Measurements from ENCODE around the gene RIPOR3. TPM values are rescaled to one million over a fixed set of nuclear protein-coding genes. Genes with fewer than 3 reads are reported as not detected.
"Not testable (repeated sequence)": the region's sequence is repeated elsewhere in the genome, so short reads cannot be mapped to it uniquely, and the experiment has no call there.

Gene RIPOR3
- total RNA-seq, 4 donors from 2014 or later = 8.2 to 51.2 (median 20.5) TPM

DNA sequence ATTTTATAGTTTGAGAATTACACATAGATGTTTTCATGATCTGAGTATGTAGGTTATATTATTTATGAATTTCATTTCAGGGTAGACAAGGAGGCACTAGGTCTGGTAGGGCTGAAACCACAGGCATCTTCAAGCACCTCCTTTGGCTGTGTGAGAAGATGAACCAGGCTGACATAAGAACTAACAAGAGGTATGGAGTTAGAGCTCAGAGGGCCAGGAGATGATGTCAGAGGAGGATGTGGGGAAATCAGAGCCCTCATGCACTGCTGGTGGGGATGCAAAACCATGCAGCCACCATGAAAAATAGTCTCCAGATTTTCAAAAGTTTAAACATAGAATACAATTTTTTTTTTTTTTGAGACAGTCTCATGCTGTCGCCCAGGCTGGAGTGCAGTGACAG is 13.6 kb upstream of the RIPOR3 start:
- no peak for TF ChIP-seq CTCF (IDR thresholded peaks at IDR 0.05)
- no peak for TF ChIP-seq POLR2A (IDR thresholded peaks at IDR 0.05)
- Histone ChIP-seq H3K4me1 (no peaks in the 10 kb centered on the region), H3K36me3 (no peaks in the 10 kb centered on the region), H3K27me3 (no peaks in the 10 kb centered on the region), H3K9me3 (no peaks in the 10 kb centered on the region), H3K4me3 (no peak overlapping the region), H3K27ac (no peak overlapping the region)
- DNase-seq = no peak

DNA sequence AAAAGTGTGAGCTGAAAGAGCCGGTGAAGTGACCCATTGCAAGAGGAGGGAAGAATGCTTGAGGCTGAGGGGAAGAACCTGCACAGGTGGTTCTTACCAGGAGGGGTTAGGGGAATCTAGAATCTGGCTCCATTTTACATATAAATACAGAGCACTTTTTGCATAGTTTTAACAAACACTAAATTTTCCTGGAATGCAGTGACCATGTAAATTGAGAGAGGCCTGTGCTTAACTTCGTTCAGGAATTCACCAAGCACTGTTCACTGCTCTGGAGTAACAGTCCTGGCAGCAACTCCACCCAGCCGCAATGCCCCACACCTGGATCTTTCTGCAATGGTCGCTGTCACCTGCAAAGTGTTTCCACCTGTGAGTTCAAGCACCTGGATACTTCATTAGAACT is 13.2 kb upstream of the RIPOR3 start:
- H3K4me1 ChIP-seq = no peaks in the 10 kb centered on the region
- TF ChIP-seq POLR2A (IDR thresholded peaks at IDR 0.05) = no peak
- TF ChIP-seq CTCF (IDR thresholded peaks at IDR 0.05) = no peak
- H3K9me3 ChIP-seq = no peaks in the 10 kb centered on the region
- H3K4me3 ChIP-seq = no peak overlapping the region
- H3K27ac ChIP-seq = no peak overlapping the region
- H3K36me3 ChIP-seq = no peaks in the 10 kb centered on the region
- DNase-seq = no peak
- H3K27me3 ChIP-seq = no peaks in the 10 kb centered on the region

- not testable (repeated sequence) for H3K36me3 ChIP-seq, H3K4me1 ChIP-seq, H3K4me3 ChIP-seq, H3K9me3 ChIP-seq, DNase-seq, H3K27ac ChIP-seq, H3K27me3 ChIP-seq
Measured at GRCh38 chr20:50703651-50704438, 12.5 kb upstream of the RIPOR3 start.

- Histone ChIP-seq H3K4me1 (no peaks in the 10 kb centered on the region), H3K27me3 (no peaks in the 10 kb centered on the region), H3K4me3 (no peak overlapping the region), H3K27ac (no peak overlapping the region), H3K9me3 (no peaks in the 10 kb centered on the region), H3K36me3 (no peaks in the 10 kb centered on the region)
- no peak for DNase-seq
- no peak for TF ChIP-seq CTCF (IDR thresholded peaks at IDR 0.05)
- no peak for TF ChIP-seq POLR2A (IDR thresholded peaks at IDR 0.05)
Measured at GRCh38 chr20:50701041-50701963, 10.0 kb upstream of the RIPOR3 start.

- H3K9me3 ChIP-seq = no peaks in the 10 kb centered on the region
- no peak overlapping the region for H3K27ac ChIP-seq
- H3K36me3 ChIP-seq = no peaks in the 10 kb centered on the region
- TF ChIP-seq CTCF (IDR thresholded peaks at IDR 0.05) (no peak), POLR2A (IDR thresholded peaks at IDR 0.05) (no peak)
- no peaks in the 10 kb centered on the region for H3K4me1 ChIP-seq
- H3K27me3 ChIP-seq = no peaks in the 10 kb centered on the region
- DNase-seq = no peak
- no peak overlapping the region for H3K4me3 ChIP-seq
Measured at GRCh38 chr20:50699688-50700087, 8.3 kb upstream of the RIPOR3 start.

- H3K4me3 ChIP-seq, H3K9me3 ChIP-seq, H3K36me3 ChIP-seq, DNase-seq, H3K27ac ChIP-seq, H3K4me1 ChIP-seq, H3K27me3 ChIP-seq: not testable (repeated sequence)
Measured at GRCh38 chr20:50698255-50698654, 6.9 kb upstream of the RIPOR3 start.
